GM10266 (cell line): ENCODE data around the gene HOMER2.
"Not testable (repeated sequence)": the region's sequence is repeated elsewhere in the genome, so short reads cannot be mapped to it uniquely, and the experiment has no call there.

ENCODE experiments used
- DNase-seq: peaks from one replicate; pipeline ENCODE4 v3.0.0; 2012; ENCODE audit errors: extremely low spot score
- TF ChIP-seq, protein P1 (sequence below): IDR thresholded peaks from 2 replicates; pipeline ENCODE4 v1.5.1; 2012; ENCODE audit warnings: mild to moderate bottlenecking, low read depth; ENCODE audit not compliant: control insufficient read depth, insufficient read depth; ENCODE audit errors: missing control alignments

Gene HOMER2

DNA sequence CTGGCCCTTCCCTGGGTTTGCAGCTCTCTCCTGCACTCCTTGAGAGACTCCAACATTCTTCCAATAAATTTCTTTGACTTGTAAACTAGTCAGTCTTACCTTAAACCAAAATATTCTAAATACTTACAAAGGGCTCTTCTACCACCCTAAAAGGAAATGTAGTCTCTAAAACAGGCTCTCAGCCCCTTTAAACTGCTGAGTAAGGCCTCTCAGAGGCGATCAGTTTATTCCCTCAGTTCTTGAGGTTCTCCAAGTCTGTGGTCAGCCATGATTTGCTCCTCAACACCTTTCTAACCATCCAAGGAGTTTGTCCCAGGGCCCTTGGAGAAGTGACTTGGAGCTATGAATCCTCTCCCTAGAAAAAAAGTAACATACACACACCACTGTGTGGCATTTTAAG, 78.3 kb downstream of the HOMER2 start:
- TF ChIP-seq, protein P1, sequence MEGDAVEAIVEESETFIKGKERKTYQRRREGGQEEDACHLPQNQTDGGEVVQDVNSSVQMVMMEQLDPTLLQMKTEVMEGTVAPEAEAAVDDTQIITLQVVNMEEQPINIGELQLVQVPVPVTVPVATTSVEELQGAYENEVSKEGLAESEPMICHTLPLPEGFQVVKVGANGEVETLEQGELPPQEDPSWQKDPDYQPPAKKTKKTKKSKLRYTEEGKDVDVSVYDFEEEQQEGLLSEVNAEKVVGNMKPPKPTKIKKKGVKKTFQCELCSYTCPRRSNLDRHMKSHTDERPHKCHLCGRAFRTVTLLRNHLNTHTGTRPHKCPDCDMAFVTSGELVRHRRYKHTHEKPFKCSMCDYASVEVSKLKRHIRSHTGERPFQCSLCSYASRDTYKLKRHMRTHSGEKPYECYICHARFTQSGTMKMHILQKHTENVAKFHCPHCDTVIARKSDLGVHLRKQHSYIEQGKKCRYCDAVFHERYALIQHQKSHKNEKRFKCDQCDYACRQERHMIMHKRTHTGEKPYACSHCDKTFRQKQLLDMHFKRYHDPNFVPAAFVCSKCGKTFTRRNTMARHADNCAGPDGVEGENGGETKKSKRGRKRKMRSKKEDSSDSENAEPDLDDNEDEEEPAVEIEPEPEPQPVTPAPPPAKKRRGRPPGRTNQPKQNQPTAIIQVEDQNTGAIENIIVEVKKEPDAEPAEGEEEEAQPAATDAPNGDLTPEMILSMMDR = no peak

DNA sequence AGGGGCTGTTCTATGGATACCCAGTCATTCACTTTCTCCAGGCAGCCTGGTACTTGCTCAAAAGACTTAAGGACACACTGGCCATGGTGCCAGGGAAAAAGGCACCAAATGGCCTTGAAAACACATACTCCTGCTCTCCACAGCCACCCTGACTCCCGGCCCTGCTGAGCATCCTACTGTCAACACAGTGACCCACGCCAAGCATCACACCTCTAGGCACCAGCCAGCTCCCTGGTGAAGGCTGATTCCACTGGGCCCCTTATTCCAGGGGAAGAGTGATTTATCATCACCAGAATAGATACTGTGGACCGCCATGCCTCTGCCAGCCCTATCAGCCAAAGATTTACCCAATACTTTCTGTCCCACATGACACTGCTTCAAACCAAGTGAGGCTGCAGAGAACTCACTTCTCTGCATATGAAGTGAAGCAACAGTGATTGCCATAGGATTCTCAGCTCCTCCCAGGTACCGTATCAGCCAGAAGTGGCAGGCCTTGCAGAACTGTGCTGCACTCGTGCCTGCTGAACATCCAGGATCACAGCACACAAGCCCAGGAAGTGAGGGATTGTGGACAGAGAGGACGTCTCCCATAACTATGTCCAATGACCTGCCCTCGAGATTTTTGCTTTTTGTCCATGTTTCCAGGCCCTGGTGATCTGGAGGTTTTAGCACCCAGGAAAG, 79.4 kb downstream of the HOMER2 start:
- TF ChIP-seq, protein P1 = no peak
- no peak for DNase-seq

More for the DNA sequence above, 78.3 kb downstream of the HOMER2 start:
- no peak for DNase-seq

DNA sequence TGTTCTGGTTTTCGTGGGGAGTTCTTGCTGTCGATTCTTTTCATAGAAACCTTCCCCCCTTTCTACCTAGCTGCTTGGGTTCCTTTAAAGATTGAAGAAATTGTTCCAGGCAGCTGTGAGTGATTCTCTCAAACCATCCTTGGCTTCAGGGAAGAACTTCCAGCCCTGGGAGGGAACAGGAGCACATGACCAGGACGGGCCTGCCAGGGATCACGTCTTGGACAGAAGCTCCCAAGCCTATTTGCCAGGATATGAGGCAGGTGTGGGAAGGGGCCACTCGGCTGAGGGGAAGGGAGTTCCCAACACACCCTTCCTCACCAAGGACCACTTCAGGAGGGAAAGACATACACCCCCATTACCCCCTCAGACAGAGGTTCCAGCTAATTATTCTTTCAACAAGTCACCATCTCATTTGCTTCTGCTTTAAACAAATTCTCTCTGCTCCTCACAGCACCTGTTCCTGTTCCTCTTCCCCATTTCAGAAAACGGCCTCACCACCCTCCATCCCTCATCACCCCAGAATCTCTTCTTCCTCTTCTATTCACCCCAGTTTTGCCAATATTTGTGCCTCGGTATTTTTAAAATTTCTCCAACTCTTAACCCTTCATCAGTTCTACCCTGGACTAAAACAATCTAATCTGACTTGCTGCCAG, 80.6 kb downstream of the HOMER2 start:
- TF ChIP-seq, protein P1 = no peak
- no peak for DNase-seq

DNA sequence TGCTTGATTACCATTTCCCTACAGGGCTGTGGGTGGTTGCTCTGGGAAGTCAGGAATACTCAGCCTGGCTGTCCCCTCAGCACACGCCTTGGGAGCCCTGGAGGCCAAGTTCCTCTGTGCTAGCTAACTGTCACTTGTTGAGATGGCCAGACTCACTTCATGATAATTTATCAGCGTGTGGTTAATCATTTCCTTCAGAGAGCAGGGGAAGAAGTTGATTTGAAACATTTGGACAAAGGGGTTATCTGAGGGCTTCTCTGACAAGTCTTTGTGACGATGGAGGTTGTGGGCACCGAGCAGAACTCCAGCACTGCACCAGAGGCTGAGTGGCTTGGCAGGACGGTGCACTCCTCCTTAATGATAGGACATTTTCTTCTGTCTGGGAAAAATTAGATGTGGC, 81.2 kb downstream of the HOMER2 start:
- TF ChIP-seq, protein P1 = no peak
- no peak for DNase-seq

DNA sequence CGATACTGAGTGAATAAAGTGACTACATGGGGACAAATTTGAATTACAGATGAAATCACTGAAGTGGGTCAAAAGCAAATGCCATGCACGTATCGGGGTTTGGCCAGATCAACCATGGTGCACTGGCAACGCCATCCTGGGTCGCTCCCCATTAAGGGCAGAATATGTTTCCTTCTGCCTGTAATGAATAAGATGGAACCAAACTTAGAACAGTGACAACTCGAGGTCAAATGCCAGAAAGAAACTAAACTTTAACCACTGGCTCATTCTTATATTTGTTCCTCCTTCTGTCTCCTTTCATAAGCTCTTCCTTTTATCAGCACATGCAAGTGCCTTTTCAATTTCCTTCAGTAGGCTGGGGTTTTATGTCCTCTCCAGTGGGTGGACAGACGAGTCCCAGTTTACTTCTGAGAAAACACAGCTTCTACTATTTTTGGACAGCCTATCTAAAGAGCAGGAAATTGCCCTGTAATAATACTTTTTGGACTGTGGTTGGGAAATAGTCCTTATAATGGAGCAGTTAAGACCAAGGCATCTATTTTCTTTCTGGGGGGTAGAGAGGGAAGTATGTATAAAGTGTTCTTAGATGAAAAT, 81.7 kb downstream of the HOMER2 start:
- no peak for DNase-seq
- TF ChIP-seq, protein P1 = no peak

DNA sequence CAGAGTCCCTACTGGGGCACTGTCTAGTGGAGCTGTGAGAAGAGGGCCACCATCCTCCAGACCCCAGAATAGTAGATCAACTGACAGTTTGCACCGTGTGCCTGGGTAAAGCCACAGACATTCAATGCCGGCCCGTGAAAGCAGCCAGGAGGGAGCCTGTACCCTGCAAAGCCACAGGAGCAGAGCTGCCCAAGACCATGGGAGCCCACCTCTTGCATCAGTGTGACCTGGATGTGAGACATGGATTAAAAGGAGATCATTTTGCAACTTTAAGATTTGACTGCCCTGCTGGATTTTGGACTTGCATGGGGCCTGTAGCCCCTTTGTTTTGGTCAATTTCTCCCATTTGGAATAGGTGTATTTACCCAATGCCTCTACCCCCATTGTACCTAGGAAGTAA, 86.5 kb downstream of the HOMER2 start:
- not testable (repeated sequence) for DNase-seq

DNA sequence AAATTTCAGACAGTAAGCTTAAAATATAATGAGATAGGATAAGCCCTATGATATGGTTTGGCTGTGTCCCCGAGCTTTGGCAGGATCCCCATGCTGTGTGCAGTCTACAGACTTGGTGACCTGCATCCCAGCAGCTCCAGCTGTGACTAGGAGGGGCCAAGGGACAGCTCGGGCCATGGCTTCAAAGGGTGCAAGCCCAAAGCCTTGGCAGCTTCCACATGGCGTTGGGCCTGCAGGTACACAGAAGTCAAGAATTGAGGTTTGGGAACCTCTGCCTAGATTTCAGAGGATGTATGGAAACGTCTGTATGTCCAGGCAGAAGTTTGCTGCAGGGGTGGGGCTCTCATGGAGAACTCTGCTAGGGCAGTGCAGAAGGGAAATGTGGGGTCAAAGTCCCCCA, 86.9 kb downstream of the HOMER2 start:
- DNase-seq = not testable (repeated sequence)

DNA sequence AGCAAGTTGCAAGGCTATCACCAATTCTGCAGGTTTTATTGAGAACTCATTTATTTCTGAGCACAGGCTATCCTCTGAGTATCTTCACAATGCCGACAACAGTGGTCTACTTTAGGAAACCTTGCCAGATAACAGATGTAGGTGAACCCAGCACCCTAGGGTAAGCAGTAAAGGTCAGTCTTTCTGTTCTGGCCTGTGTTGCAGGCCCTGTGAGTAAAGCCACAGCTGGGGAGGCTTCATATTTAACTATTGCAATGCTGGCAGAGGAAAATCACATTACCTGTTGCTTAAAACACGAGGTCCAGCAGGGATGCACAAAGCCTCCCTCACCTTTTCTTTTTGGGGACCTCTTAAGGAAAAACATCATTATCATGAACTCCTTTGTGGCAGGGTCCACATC, 87.6 kb downstream of the HOMER2 start:
- DNase-seq = no peak
- TF ChIP-seq, protein P1 = no peak
